GM18951 (cell line): ENCODE data around the gene EIF2B5.

Experiments used
- POLR2A ChIP-seq: IDR thresholded peaks from 4 replicates; pipeline ENCODE4 v1.6.1; 2011; ENCODE audit warnings: mild to moderate bottlenecking; ENCODE audit not compliant: insufficient read length, insufficient read depth; ENCODE audit errors: extremely low read depth
- in situ Hi-C: fragments of 300-500 bp; cut with MboI; formaldehyde crosslinking; loops from one replicate; pipeline ENCODE4 v1.12.0; 2022; ENCODE audit warnings: low sequenced_read_pairs, mixed read lengths, inconsistent platforms; ENCODE audit not compliant: unreplicated experiment

EIF2B5 gene

GRCh38 chr3:184171562-184171961 lies 36.4 kb downstream of the EIF2B5 start:
- no peak for TF ChIP-seq POLR2A
- in situ Hi-C loops = no loop called here

GRCh38 chr3:184172681-184173373 lies 37.7 kb downstream of the EIF2B5 start:
- TF ChIP-seq POLR2A = no peak
- in situ Hi-C loops = no loop called here

- no peak for TF ChIP-seq POLR2A
Measured at GRCh38 chr3:184173374-184173722, 38.2 kb downstream of the EIF2B5 start.

GRCh38 chr3:184174284-184174645 lies 39.1 kb downstream of the EIF2B5 start:
- TF ChIP-seq POLR2A = no peak
- in situ Hi-C loops = no loop called here

More at GRCh38 chr3:184173374-184173722, 38.2 kb downstream of the EIF2B5 start:
- in situ Hi-C loops = no loop called here

- peak; percentile 90 for TF ChIP-seq POLR2A
- in situ Hi-C loops = no loop called here
Measured at GRCh38 chr3:184174646-184175492, 39.7 kb downstream of the EIF2B5 start, which contains the start of gene AP2M1. AP2M1 (plus strand) TSS chr3:184174855; CDS start chr3:184176994, 2,139 bp downstream.

- in situ Hi-C loops = no loop called here
- TF ChIP-seq POLR2A = no peak
Measured at GRCh38 chr3:184175506-184175905, 40.3 kb downstream of the EIF2B5 start.

- TF ChIP-seq POLR2A = no peak
- in situ Hi-C loops = no loop called here
Measured at GRCh38 chr3:184175981-184176376, 40.8 kb downstream of the EIF2B5 start.

- no peak for TF ChIP-seq POLR2A
- in situ Hi-C loops = no loop called here
Measured at GRCh38 chr3:184176377-184177330, 41.5 kb downstream of the EIF2B5 start.

GRCh38 chr3:184177331-184177731 lies 42.2 kb downstream of the EIF2B5 start:
- no peak for TF ChIP-seq POLR2A
- in situ Hi-C loops = no loop called here

- in situ Hi-C loops = no loop called here
- no peak for TF ChIP-seq POLR2A
Measured at GRCh38 chr3:184177767-184178306, 42.7 kb downstream of the EIF2B5 start.

- TF ChIP-seq POLR2A = no peak
- in situ Hi-C loops = no loop called here
Measured at GRCh38 chr3:184178521-184179138, 43.5 kb downstream of the EIF2B5 start.

- TF ChIP-seq POLR2A = no peak
- in situ Hi-C loops = no loop called here
Measured at GRCh38 chr3:184180165-184180564, 45.0 kb downstream of the EIF2B5 start.
